ENCODE results near the gene FOXS1. TPM values are rescaled to one million over a fixed set of nuclear protein-coding genes. Genes with fewer than 3 reads are reported as not detected.

FOXS1 gene
- total RNA-seq, 6 experiments from 2014 or later, result 0.15 to 0.31 TPM; not detected in 4

DNA sequence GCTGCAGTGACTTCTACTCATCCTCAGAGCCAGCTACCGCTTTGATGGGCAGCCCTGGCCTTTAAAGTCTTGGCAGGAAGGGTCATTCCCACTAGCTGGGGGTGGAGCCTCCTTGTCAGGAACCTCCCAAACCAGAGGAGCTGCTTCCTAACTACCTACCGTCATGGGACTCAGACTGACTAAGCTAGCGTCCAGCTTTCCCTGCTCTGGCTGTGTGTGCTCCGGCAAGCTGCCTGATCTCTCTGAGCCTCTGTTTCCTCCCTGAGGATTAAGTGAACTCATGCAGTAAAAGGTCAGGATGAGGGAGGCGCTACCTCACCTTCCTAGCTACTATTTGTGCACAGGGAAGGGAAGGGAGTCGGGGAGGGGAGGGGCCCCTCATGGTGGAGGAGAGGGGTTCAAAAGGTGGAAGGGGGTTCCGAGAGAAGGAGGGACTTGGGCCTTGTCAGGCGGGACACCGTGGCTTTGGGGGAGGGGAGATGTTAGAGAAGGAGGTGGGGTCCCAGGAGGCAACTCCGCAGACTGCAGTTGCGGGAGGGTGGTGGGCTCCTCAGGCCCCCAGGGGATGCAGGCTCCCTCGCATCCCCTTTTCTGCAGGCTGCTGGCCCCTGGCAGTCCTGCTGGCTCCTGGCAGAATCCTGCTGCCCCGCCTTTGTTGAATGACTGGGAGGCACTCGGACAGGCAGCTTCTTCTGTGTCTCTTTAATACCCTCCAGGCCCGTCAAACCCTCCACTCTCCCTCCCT lies 15.2 kb upstream of the FOXS1 start:
- Histone ChIP-seq H3K4me3 (peak overlapping the region in 2 of 3 donors; percentile 41 to 54), H3K36me3 (no peaks in the 10 kb centered on the region), H3K9me3 (no peaks in the 10 kb centered on the region), H3K4me1 (peaks cover 0 to 10% (median 0%) of the 10 kb centered on the region in 4 donors), H3K27me3 (peaks cover 0 to 9% of the 10 kb centered on the region in 2 donors), H3K27ac (no peak overlapping the region)
- DNase-seq (peak in 1 of 3 donors; percentile 39), ATAC-seq (peak in 3 of 4 donors; percentile 21 to 35 (median 33))
- intact Hi-C loops (cut with DNase I), result no loop called here
- WGBS (ENCODE audit: insufficient coverage, low coverage, low lambda C conversion rate, missing lambda C conversion rate), result 15% methylated on average over 10 of the region's 15 CpGs
- TF ChIP-seq, protein P1, sequence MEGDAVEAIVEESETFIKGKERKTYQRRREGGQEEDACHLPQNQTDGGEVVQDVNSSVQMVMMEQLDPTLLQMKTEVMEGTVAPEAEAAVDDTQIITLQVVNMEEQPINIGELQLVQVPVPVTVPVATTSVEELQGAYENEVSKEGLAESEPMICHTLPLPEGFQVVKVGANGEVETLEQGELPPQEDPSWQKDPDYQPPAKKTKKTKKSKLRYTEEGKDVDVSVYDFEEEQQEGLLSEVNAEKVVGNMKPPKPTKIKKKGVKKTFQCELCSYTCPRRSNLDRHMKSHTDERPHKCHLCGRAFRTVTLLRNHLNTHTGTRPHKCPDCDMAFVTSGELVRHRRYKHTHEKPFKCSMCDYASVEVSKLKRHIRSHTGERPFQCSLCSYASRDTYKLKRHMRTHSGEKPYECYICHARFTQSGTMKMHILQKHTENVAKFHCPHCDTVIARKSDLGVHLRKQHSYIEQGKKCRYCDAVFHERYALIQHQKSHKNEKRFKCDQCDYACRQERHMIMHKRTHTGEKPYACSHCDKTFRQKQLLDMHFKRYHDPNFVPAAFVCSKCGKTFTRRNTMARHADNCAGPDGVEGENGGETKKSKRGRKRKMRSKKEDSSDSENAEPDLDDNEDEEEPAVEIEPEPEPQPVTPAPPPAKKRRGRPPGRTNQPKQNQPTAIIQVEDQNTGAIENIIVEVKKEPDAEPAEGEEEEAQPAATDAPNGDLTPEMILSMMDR (IDR thresholded peaks at IDR 0.05), result no peak
- TF ChIP-seq POLR2A (IDR thresholded peaks at IDR 0.05), result no peak

DNA sequence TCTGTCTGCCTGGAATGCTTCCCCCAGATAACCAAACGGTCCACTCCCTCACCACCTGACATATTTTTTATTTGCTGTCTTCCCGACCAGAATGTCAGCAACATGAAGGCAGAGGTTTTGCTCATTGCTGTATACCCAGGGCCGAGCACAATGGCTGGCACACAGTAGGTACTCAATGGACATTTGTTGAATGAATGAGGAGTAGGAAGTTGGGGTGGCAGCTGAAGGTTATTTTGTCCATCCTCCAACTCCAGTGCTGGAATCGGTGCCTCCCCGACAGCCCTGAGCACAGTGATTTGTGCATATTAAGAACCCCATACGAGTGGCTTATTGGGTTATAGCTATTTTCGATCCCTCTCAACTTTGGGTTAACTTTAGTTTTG lies 14.6 kb upstream of the FOXS1 start:
- intact Hi-C loops (cut with DNase I), result loop anchor here in 1 of 2 donors (10.0 kb wide), 1 partner anchor 165 kb away; no protein-coding TSS in a partner anchor
- H3K36me3 ChIP-seq, result no peaks in the 10 kb centered on the region
- WGBS (ENCODE audit: insufficient coverage, low coverage, low lambda C conversion rate, missing lambda C conversion rate), result 44% methylated on average over 5 of the region's 7 CpGs
- H3K27me3 ChIP-seq, result peaks cover 0 to 9% of the 10 kb centered on the region in 2 donors
- H3K4me1 ChIP-seq, result peaks cover 0 to 10% (median 0%) of the 10 kb centered on the region in 4 donors
- TF ChIP-seq, protein P1 (IDR thresholded peaks at IDR 0.05), result no peak
- no peak for TF ChIP-seq POLR2A (IDR thresholded peaks at IDR 0.05)
- no peak overlapping the region for H3K27ac ChIP-seq
- DNase-seq, result no peak
- H3K9me3 ChIP-seq, result no peaks in the 10 kb centered on the region
- H3K4me3 ChIP-seq, result no peak overlapping the region
- ATAC-seq, result no peak

DNA sequence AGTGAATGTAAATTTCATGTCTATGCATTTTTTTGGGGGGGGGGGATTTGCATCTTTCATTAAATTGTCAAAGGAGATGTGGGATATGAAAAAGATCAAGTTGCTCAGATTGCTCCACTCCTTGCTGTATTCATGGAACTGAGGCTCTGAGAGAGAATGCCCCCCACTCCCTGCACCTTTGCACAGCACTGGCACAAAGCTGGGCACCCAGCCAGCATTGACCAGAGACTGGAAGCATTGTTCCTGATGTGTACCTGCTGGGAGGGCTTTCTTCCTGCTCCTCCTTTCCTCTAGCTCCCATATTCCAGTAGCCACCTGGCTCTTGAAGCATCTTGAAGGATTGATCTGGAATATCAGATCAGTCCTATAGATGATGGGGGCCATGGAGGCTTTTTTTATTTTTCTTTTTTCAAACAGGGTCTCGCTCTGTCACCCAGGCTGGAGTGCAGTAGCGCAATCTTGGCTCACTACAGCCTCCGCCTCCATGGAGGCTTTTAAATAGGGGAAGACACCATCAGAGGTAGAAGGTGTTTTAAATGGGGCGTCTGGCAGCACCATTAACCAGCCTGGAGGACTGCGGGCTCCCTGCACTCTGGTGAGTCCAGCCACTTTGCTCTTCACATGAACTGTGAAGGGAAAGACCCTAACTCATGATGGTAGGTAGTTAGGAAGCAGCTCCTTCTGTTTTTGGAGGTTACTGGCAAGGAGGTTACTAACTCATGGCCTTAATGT lies 14.0 kb upstream of the FOXS1 start:
- TF ChIP-seq, protein P1 (IDR thresholded peaks at IDR 0.05), result no peak
- no peak for TF ChIP-seq POLR2A (IDR thresholded peaks at IDR 0.05)
- no peak overlapping the region for H3K4me3 ChIP-seq
- no peaks in the 10 kb centered on the region for H3K9me3 ChIP-seq
- DNase-seq, result peak in 1 of 3 donors; percentile 21
- intact Hi-C loops (cut with DNase I), result loop anchor here in 1 of 2 donors (10.0 kb wide), 1 partner anchor 165 kb away; no protein-coding TSS in a partner anchor
- no peaks in the 10 kb centered on the region for H3K36me3 ChIP-seq
- no peak for ATAC-seq
- H3K27ac ChIP-seq, result no peak overlapping the region
- 89% methylated on average over 5 of the region's 5 CpGs for WGBS (ENCODE audit: insufficient coverage, low coverage, low lambda C conversion rate, missing lambda C conversion rate)
- H3K4me1 ChIP-seq, result peaks cover 0 to 10% (median 0%) of the 10 kb centered on the region in 4 donors
- peaks cover 0 to 9% of the 10 kb centered on the region in 2 donors for H3K27me3 ChIP-seq

DNA sequence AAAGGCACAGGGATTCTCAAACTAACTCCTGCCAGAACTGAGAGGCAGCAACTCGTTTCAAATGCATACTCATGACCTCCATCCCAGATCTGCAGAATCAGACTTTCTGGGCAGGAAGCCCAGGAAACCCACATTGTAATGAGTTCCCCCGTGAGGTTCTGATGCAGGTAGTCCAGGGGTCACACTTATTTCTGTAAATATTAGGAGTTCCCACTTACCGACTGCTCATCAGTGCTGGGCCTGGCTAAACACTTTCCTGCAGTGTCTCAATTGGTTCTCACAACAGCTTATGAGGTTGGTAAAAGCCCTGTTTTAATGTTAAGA lies 13.3 kb upstream of the FOXS1 start:
- no peak for TF ChIP-seq POLR2A (IDR thresholded peaks at IDR 0.05)
- TF ChIP-seq, protein P1 (IDR thresholded peaks at IDR 0.05), result no peak
- DNase-seq (peak in 1 of 3 donors; percentile 4), ATAC-seq (no peak)
- intact Hi-C loops (cut with DNase I), result loop anchor here in 1 of 2 donors (10.0 kb wide), 1 partner anchor 166 kb away; no protein-coding TSS in a partner anchor
- H3K4me3 ChIP-seq, result no peak overlapping the region
- no peaks in the 10 kb centered on the region for H3K9me3 ChIP-seq
- WGBS (ENCODE audit: insufficient coverage, low coverage, low lambda C conversion rate, missing lambda C conversion rate), result 54% methylated on average over 2 of the region's 3 CpGs
- no peak overlapping the region for H3K27ac ChIP-seq
- H3K36me3 ChIP-seq, result no peaks in the 10 kb centered on the region
- peaks cover 0 to 10% (median 0%) of the 10 kb centered on the region in 4 donors for H3K4me1 ChIP-seq
- H3K27me3 ChIP-seq, result peaks cover 0 to 9% of the 10 kb centered on the region in 2 donors

All from right lobe of liver (tissue), 6 donors.